ENCODE results near the gene FNBP1.

Gene FNBP1

GRCh38 chr9:129853614-129854013 is 189.4 kb downstream of the FNBP1 start:
- no peak for TF ChIP-seq CTCF (IDR thresholded peaks at IDR 0.05; ENCODE audit: insufficient read depth, low read depth, low read length, missing control alignments)
- no peak overlapping the region for H3K4me3 ChIP-seq (ENCODE audit: low read length)
- DNase-seq (ENCODE audit: low read depth): no peak

DNA sequence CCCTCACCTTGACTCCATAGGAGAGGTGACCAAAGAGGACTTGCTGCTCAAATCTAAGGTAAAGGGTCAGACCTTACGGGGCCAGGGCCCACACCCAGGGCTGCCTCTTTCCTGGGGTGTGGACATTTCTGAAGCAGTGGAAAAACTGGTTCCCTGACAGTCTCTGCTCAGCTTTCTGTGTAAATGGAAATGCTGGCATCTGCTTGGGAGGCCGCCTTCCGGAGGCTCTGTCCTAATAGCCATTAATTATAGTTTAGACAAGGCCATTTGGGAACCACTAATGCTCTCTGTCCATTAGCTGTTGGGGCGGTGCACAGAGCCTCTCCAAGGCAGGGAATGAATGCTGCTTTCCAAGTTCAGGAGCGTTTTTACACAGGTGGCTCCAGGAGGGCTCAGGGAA is 190.4 kb downstream of the FNBP1 start:
- no peak for TF ChIP-seq CTCF (IDR thresholded peaks at IDR 0.05; ENCODE audit: insufficient read depth, low read depth, low read length, missing control alignments)
- peak; percentile 44 for DNase-seq (ENCODE audit: low read depth)
- H3K4me3 ChIP-seq (ENCODE audit: low read length): no peak overlapping the region

- H3K4me3 ChIP-seq (ENCODE audit: low read length): no peak overlapping the region
- DNase-seq (ENCODE audit: low read depth): no peak
- TF ChIP-seq CTCF (IDR thresholded peaks at IDR 0.05; ENCODE audit: insufficient read depth, low read depth, low read length, missing control alignments): no peak
Measured at GRCh38 chr9:129851821-129852220, 191.2 kb downstream of the FNBP1 start.

- DNase-seq (ENCODE audit: low read depth): no peak
- no peak for TF ChIP-seq CTCF (IDR thresholded peaks at IDR 0.05; ENCODE audit: insufficient read depth, low read depth, low read length, missing control alignments)
- H3K4me3 ChIP-seq (ENCODE audit: low read length): no peak overlapping the region
Measured at GRCh38 chr9:129850821-129851550, 192.0 kb downstream of the FNBP1 start.

DNA sequence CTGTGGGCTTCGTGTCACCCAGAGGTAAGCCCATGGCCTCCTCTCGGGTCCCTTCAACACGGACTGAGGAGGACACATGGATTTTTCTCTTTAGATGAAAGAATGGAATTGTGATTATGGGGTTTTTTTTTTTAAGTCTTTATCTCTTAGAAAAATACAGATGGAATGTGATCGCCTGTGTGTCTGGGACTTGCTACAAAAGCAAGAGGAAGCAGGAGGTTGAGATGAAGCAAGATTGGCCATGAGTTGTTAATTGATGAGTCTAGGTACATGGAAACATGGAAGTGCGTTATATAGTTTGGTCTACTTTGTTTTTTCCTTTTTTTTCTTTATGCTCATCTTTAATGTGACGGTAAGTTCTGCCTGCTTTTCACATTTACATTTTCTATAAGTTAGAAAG is 193.1 kb downstream of the FNBP1 start:
- no peak for TF ChIP-seq CTCF (IDR thresholded peaks at IDR 0.05; ENCODE audit: insufficient read depth, low read depth, low read length, missing control alignments)
- no peak overlapping the region for H3K4me3 ChIP-seq (ENCODE audit: low read length)
- DNase-seq (ENCODE audit: low read depth): no peak

DNA sequence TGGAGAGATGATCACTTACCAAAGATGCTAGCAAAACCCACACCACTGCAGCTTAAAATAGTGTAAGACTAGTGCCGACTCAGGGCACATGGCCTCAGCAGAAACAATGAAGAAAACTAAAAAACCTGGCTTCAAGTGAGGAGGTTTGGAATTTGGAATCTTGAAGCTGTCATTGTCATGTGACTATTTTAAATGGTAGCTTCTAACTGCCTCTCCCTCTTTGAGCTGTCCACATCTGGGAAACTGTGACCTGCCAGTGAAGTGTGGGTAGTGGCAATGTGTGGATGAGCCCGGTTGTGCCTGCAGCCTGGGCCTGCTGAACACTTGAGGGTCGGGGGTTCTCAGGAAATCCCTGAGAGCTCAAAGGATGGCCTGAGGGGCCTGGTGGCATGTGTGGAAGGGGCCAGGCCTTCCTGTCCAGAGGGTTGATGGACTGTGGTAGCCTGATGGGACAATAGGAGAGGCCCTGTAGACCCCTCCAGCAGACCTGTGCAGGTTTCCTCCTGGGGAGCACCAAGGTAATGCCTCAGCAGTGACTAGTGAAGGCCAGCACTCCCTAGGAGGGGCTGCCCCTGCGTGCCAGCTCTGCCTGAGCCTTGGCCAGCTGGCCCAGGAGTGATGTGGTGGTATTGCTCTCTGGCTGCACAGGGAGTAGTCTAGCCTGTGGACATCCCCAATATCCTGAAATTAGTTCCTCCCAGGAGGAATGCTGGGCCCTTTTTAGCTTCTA is 194.1 kb downstream of the FNBP1 start:
- DNase-seq (ENCODE audit: low read depth): no peak
- H3K4me3 ChIP-seq (ENCODE audit: low read length): no peak overlapping the region
- TF ChIP-seq CTCF (IDR thresholded peaks at IDR 0.05; ENCODE audit: insufficient read depth, low read depth, low read length, missing control alignments): no peak

Data from epithelial cell of esophagus (primary cell).